Natural killer cell (primary cell): ENCODE results near the gene CNOT9. TPM values are rescaled to one million over a fixed set of nuclear protein-coding genes. Genes with fewer than 3 reads are reported as not detected.
A peak's percentile ranks its signal among the peaks of the same experiment; 100 is the strongest.
"Not testable (repeated sequence)": the region's sequence is repeated elsewhere in the genome, so short reads cannot be mapped to it uniquely, and the experiment has no call there.

Experiments
- ATAC-seq, 3 donors: fragments of 150-1000 bp in 2 of 3; fragments of 200-7000 bp in 1 of 3; cut with Tn5 transposase; 1 replicate in 1 of 3; 2 replicates in 2 of 3; pipeline ENCODE4 v1.10.0; 2021; ENCODE audit warnings: mild to moderate bottlenecking in 2 of 3, moderate library complexity in 2 of 3
- DNase-seq, 2 donors: peaks; one replicate each; pipeline versions ENCODE4 v3.0.0 to v3.0.0-alpha.2; 2013 to 2021; ENCODE audit warnings: mixed read lengths in 1 of 2
- H3K27ac ChIP-seq: one replicate; pipeline ENCODE4 v1.5.1; 2013; ENCODE audit warnings: mild to moderate bottlenecking, low read length
- H3K27me3 ChIP-seq: one replicate; pipeline ENCODE4 v1.6.1; 2013; ENCODE audit warnings: low read length; ENCODE audit not compliant: control insufficient read depth, insufficient read depth
- H3K36me3 ChIP-seq: one replicate; pipeline ENCODE4 v1.6.1; 2013; ENCODE audit warnings: low read length; ENCODE audit not compliant: control insufficient read depth, insufficient read depth
- H3K4me1 ChIP-seq: one replicate; pipeline ENCODE4 v1.6.1; 2013; ENCODE audit warnings: low read length; ENCODE audit not compliant: control insufficient read depth, insufficient read depth
- H3K4me3 ChIP-seq: one replicate; pipeline ENCODE4 v1.5.1; 2013; ENCODE audit warnings: low read length
- H3K9me3 ChIP-seq: one replicate; pipeline ENCODE4 v1.6.1; 2013; ENCODE audit warnings: low read length; ENCODE audit not compliant: control insufficient read depth, insufficient read depth
- H3K27ac Mint-ChIP-seq, 2 donors: one replicate each; pipeline ENCODE4 v1.8.0; 2022; ENCODE audit warnings: mild to moderate bottlenecking in 2 of 2, mixed read lengths in 2 of 2, moderate library complexity in 1 of 2
- H3K27me3 Mint-ChIP-seq, 2 donors: one replicate each; pipeline ENCODE4 v1.8.0; 2022; ENCODE audit warnings: low read depth in 2 of 2, mixed read lengths in 2 of 2
- H3K36me3 Mint-ChIP-seq: one replicate; pipeline ENCODE4 v1.8.0; 2022; ENCODE audit warnings: mixed read lengths
- H3K4me1 Mint-ChIP-seq, 2 donors: one replicate each; pipeline ENCODE4 v1.8.0; 2022; ENCODE audit warnings: mixed read lengths in 2 of 2
- H3K4me3 Mint-ChIP-seq: one replicate; pipeline ENCODE4 v1.8.0; 2022; ENCODE audit warnings: mild to moderate bottlenecking, moderate library complexity, mixed read lengths
- H3K9me3 Mint-ChIP-seq, 2 donors: one replicate each; pipeline ENCODE4 v1.8.0; 2022; ENCODE audit warnings: mixed read lengths in 2 of 2
- WGBS: methylation state at CpG from one replicate; pipeline ENCODE4 v1.1.7; 2013; ENCODE audit warnings: missing lambda C conversion rate; ENCODE audit not compliant: insufficient coverage; 5-methylcytosine and 5-hydroxymethylcytosine counted together
- intact Hi-C: fragments of 100-400 bp; cut with micrococcal nuclease; formaldehyde crosslinking; loops from one replicate; pipeline ENCODE4 v1.14.2; 2022
- total RNA-seq, 4 donors: library from RNA; stranded (reverse); fragments of 120-200 nt in 1 of 4; gene quantifications; one replicate each; pipeline versions ENCODE4 v1.2.3 to v1.2.4, GENCODE V29; 2013 to 2022
- TF ChIP-seq, protein P1 (sequence below): fragments of 200-600 bp; IDR thresholded peaks from one replicate; pipeline ENCODE4 v1.8.0; 2022; ENCODE audit warnings: antibody characterized with exemption

The CNOT9 gene, protein sequence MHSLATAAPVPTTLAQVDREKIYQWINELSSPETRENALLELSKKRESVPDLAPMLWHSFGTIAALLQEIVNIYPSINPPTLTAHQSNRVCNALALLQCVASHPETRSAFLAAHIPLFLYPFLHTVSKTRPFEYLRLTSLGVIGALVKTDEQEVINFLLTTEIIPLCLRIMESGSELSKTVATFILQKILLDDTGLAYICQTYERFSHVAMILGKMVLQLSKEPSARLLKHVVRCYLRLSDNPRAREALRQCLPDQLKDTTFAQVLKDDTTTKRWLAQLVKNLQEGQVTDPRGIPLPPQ
- total RNA-seq = 10 to 100 TPM; 61.4 to 66.7 (median 66.3) TPM
- total RNA-seq (2013) = 65.3 TPM

- Histone ChIP-seq H3K27me3 (no peaks in the 10 kb centered on the region), H3K36me3 (peaks cover 8% of the 10 kb centered on the region), H3K27ac (peak within 1 kb of the TSS; percentile 98), H3K4me3 (peak within 1 kb of the TSS; percentile 67), H3K9me3 (no peaks in the 10 kb centered on the region), H3K4me1 (peaks cover 27% of the 10 kb centered on the region)
- no peaks in the 10 kb centered on the region for H3K9me3 Mint-ChIP-seq
- peak; percentile 86 to 97 (median 89) for ATAC-seq
- no peaks in the 10 kb centered on the region for H3K36me3 Mint-ChIP-seq
- peak within 1 kb of the TSS; percentile 92 to 95 for H3K27ac Mint-ChIP-seq
- WGBS = under 1% methylated on average over 76 of the region's 77 CpGs
- H3K27me3 Mint-ChIP-seq = no peaks in the 10 kb centered on the region
- peaks cover 42 to 67% of the 10 kb centered on the region in 2 donors for H3K4me1 Mint-ChIP-seq
- intact Hi-C loops = loop anchor here (1.0 to 5.0 kb wide), 5 partner anchors 172 to 819 kb away; partner anchors contain the start of genes AAMP, DNPEP and PNKD
- peak; percentile 99 to 100 for DNase-seq
- H3K4me3 Mint-ChIP-seq = peak within 1 kb of the TSS; percentile 99
- TF ChIP-seq, protein P1, sequence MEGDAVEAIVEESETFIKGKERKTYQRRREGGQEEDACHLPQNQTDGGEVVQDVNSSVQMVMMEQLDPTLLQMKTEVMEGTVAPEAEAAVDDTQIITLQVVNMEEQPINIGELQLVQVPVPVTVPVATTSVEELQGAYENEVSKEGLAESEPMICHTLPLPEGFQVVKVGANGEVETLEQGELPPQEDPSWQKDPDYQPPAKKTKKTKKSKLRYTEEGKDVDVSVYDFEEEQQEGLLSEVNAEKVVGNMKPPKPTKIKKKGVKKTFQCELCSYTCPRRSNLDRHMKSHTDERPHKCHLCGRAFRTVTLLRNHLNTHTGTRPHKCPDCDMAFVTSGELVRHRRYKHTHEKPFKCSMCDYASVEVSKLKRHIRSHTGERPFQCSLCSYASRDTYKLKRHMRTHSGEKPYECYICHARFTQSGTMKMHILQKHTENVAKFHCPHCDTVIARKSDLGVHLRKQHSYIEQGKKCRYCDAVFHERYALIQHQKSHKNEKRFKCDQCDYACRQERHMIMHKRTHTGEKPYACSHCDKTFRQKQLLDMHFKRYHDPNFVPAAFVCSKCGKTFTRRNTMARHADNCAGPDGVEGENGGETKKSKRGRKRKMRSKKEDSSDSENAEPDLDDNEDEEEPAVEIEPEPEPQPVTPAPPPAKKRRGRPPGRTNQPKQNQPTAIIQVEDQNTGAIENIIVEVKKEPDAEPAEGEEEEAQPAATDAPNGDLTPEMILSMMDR = no peak
These were observed at the start of gene CNOT9, which contains the start of gene USP37 for GRCh38 chr2:218568190-218569037. Gene CNOT9 (plus strand): TSS chr2:218568839. CDS start chr2:218568955, 116 bp downstream. Gene USP37 (minus strand): TSS chr2:218568351. CDS start chr2:218558653, 9,698 bp downstream.

DNA sequence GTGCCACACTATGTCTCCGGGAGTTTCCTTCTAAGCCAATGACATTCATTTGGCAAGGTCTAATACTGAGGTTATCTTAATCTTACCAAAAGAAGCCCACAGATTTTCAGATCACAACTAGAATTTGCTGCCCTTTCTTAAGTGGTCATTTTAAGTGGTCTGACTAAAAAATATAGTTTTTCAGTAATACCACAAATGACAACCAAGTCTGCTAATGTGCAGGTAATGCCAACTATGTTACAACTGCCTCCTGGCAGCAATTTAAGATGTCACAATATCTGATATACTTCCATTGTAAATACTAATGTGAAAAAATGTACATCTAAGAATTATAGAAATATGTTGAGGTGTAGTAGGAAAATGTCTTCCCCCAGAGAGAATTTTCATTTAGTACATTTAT is 49.8 kb upstream of the CNOT9 start:
- H3K27ac ChIP-seq = no peak overlapping the region
- no peaks in the 10 kb centered on the region for H3K4me1 ChIP-seq
- H3K27me3 Mint-ChIP-seq = no peaks in the 10 kb centered on the region
- H3K4me1 Mint-ChIP-seq = no peaks in the 10 kb centered on the region
- H3K36me3 ChIP-seq = peaks cover 6% of the 10 kb centered on the region
- ATAC-seq (no peak), DNase-seq (no peak)
- H3K27me3 ChIP-seq = no peaks in the 10 kb centered on the region
- H3K27ac Mint-ChIP-seq = no peak overlapping the region
- peaks cover 3% of the 10 kb centered on the region for H3K36me3 Mint-ChIP-seq
- no peak overlapping the region for H3K4me3 ChIP-seq
- WGBS = 80% methylated on average over 1 of the region's 1 CpG
- H3K4me3 Mint-ChIP-seq = no peak overlapping the region
- no peaks in the 10 kb centered on the region for H3K9me3 ChIP-seq
- H3K9me3 Mint-ChIP-seq = no peaks in the 10 kb centered on the region
- intact Hi-C loops = loop anchor here (5.0 kb wide), 1 partner anchor 122 kb away; the partner anchor contains the start of gene CTDSP1
- TF ChIP-seq, protein P1 = no peak

DNA sequence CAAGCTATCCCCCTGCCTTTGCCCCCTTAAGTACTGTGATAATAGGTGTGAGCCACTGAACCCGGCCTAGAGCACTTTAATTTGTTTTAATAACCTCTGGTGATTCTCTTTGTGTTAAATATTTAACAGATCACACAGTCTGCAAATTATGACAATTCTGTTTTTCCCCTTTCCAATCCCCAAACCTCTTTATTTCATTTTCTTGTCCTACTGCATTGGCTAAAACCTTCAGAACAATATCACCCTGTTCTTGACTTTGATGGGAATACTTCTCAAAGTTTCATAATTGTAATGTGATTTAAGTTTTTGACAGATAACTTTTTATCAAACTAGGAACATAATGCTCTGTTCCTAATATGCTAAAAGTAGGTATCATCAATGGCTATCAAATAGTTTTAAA is 45.0 kb upstream of the CNOT9 start:
- Mint-ChIP-seq H3K4me3 (no peak overlapping the region), H3K36me3 (peaks cover 11% of the 10 kb centered on the region), H3K9me3 (no peaks in the 10 kb centered on the region), H3K4me1 (no peaks in the 10 kb centered on the region), H3K27me3 (no peaks in the 10 kb centered on the region), H3K27ac (no peak overlapping the region)
- no peaks in the 10 kb centered on the region for H3K9me3 ChIP-seq
- H3K36me3 ChIP-seq = peaks cover 27% of the 10 kb centered on the region
- H3K27ac ChIP-seq = no peak overlapping the region
- TF ChIP-seq, protein P1 = no peak
- DNase-seq (no peak), ATAC-seq (no peak)
- intact Hi-C loops = no loop called here
- H3K4me3 ChIP-seq = no peak overlapping the region
- no CpG with 5 or more reads among the region's 1 CpG for WGBS
- H3K27me3 ChIP-seq = no peaks in the 10 kb centered on the region
- no peaks in the 10 kb centered on the region for H3K4me1 ChIP-seq

GRCh38 chr2:218528409-218528808 is 40.2 kb upstream of the CNOT9 start:
- H3K27ac Mint-ChIP-seq, H3K4me3 ChIP-seq, H3K9me3 ChIP-seq, ATAC-seq, H3K27me3 Mint-ChIP-seq, H3K9me3 Mint-ChIP-seq, DNase-seq, intact Hi-C loops, H3K4me1 Mint-ChIP-seq, H3K4me1 ChIP-seq, H3K4me3 Mint-ChIP-seq, H3K27me3 ChIP-seq, H3K27ac ChIP-seq: not testable (repeated sequence)
- peaks cover 58% of the 10 kb centered on the region for H3K36me3 ChIP-seq
- WGBS = no CpG with 5 or more reads among the region's 2 CpGs
- peaks cover 30% of the 10 kb centered on the region for H3K36me3 Mint-ChIP-seq
